ENCODE data around the gene KLF16. TPM values are rescaled to one million over a fixed set of nuclear protein-coding genes. Genes with fewer than 3 reads are reported as not detected.

KLF16 gene
- total and polyA plus RNA-seq, 4 experiments from 2014 or later = 0.39 to 19.3 (median 9.6) TPM

Small RNA genes within 50 kb of the gene (microRNA-seq; reads per million reads assigned to microRNA genes)
- not detected for gene MIR1909 (ENCODE audit: borderline microRNAs expressed, borderline number of aligned reads, borderline replicate concordance)

Other genes starting within 250 kb of the KLF16 start
- gene TCF3, start 211.0 kb downstream of the KLF16 start, total RNA-seq = 10 to 100 TPM; 72.0 to 75.7 TPM
- gene TCF3, start 211.0 kb downstream of the KLF16 start, polyA plus RNA-seq = 10 to 100 TPM in 1 of 2 donors, 1 to 10 TPM in 1; 1.8 to 13.3 TPM
- not detected for gene ONECUT3, start 110.1 kb downstream of the KLF16 start, total RNA-seq
- gene ONECUT3, start 110.1 kb downstream of the KLF16 start, polyA plus RNA-seq = not detected
- gene ATP8B3, start 51.3 kb downstream of the KLF16 start, total RNA-seq = 1 to 10 TPM; 4.9 to 5.5 TPM
- 1 to 10 TPM in 1 of 2 donors, under 1 TPM in 1; 0.73 to 2.3 TPM for gene ATP8B3, start 51.3 kb downstream of the KLF16 start, polyA plus RNA-seq
- 10 to 100 TPM; 57.1 to 57.3 TPM for gene REXO1, start 15.1 kb downstream of the KLF16 start, total RNA-seq
- gene REXO1, start 15.1 kb downstream of the KLF16 start, polyA plus RNA-seq = 10 to 100 TPM in 1 of 2 donors, 1 to 10 TPM in 1; 1.5 to 11.9 TPM
- 100 to 1,000 TPM; 106 to 109 TPM for gene ABHD17A, start 21.9 kb upstream of the KLF16 start, total RNA-seq
- gene ABHD17A, start 21.9 kb upstream of the KLF16 start, polyA plus RNA-seq = 100 to 1,000 TPM; 138 to 204 TPM
- gene ADAT3, start 41.8 kb upstream of the KLF16 start, total RNA-seq = 1 to 10 TPM; 3.7 to 4.9 TPM
- 1 to 10 TPM; 1.4 to 3.9 TPM for gene ADAT3, start 41.8 kb upstream of the KLF16 start, polyA plus RNA-seq
- gene SCAMP4, start 41.8 kb upstream of the KLF16 start, total RNA-seq = 10 to 100 TPM; 23.4 to 29.1 TPM
- 10 to 100 TPM in 1 of 2 donors, 1 to 10 TPM in 1; 9.8 to 15.5 TPM for gene SCAMP4, start 41.8 kb upstream of the KLF16 start, polyA plus RNA-seq
- gene CSNK1G2, start 77.6 kb upstream of the KLF16 start, total RNA-seq = 100 to 1,000 TPM; 142 to 144 TPM
- gene CSNK1G2, start 77.6 kb upstream of the KLF16 start, polyA plus RNA-seq = 10 to 100 TPM; 11.3 to 56.7 TPM
- gene BTBD2, start 152.1 kb upstream of the KLF16 start, total RNA-seq = 10 to 100 TPM; 52.2 to 59.4 TPM
- gene BTBD2, start 152.1 kb upstream of the KLF16 start, polyA plus RNA-seq = 1 to 10 TPM; 2.8 to 6.6 TPM
- gene MKNK2, start 187.7 kb upstream of the KLF16 start, total RNA-seq = 100 to 1,000 TPM; 194 to 195 TPM
- 10 to 100 TPM; 24.1 to 63.9 TPM for gene MKNK2, start 187.7 kb upstream of the KLF16 start, polyA plus RNA-seq
- 100 to 1,000 TPM; 130 to 135 TPM for gene MOB3A, start 232.7 kb upstream of the KLF16 start, total RNA-seq
- gene MOB3A, start 232.7 kb upstream of the KLF16 start, polyA plus RNA-seq = 100 to 1,000 TPM in 1 of 2 donors, 10 to 100 TPM in 1; 29.6 to 114 TPM
- 10 to 100 TPM; 18.6 to 22.1 TPM for gene IZUMO4, start 233.3 kb upstream of the KLF16 start, total RNA-seq
- gene IZUMO4, start 233.3 kb upstream of the KLF16 start, polyA plus RNA-seq = 1 to 10 TPM in 1 of 2 donors, under 1 TPM in 1; 0.84 to 1.2 TPM

All from CD4-positive, alpha-beta memory T cell (primary cell).